Esophagus squamous epithelium (tissue), 5 donors: Measurements from ENCODE around the gene TOGARAM1. TPM values are rescaled to one million over a fixed set of nuclear protein-coding genes. Genes with fewer than 3 reads are reported as not detected.
A peak's percentile ranks its signal among the peaks of the same experiment; 100 is the strongest.

Source experiments
- DNase-seq: peaks from one replicate; lab custom pipeline; 2025; lab: John Stamatoyannopoulos, UW
- H3K27ac ChIP-seq, 4 donors: fragments of 200-600 bp; sonication (generic); one replicate each; pipeline ENCODE4 v1.5.1; 2016 to 2019; ENCODE audit warnings: mild to moderate bottlenecking in 1 of 4
- H3K27me3 ChIP-seq, 4 donors: fragments of 200-600 bp; sonication (generic); 1 replicate in 3 of 4; 2 replicates in 1 of 4; pipeline versions ENCODE4 v1.5.1 to v1.6.0; 2017 to 2021; ENCODE audit warnings: antibody characterized with exemption in 1 of 4
- H3K36me3 ChIP-seq, 3 donors: fragments of 200-600 bp; sonication (generic); one replicate each; pipeline ENCODE4 v1.5.1; 2016 to 2019
- H3K4me1 ChIP-seq, 3 donors: fragments of 200-600 bp; sonication (generic); one replicate each; pipeline ENCODE4 v1.5.1; 2017 to 2019
- H3K4me3 ChIP-seq, 4 donors: fragments of 200-600 bp; sonication (generic); 1 replicate in 3 of 4; 2 replicates in 1 of 4; pipeline ENCODE4 v1.5.1; 2016 to 2019; ENCODE audit warnings: mild to moderate bottlenecking in 2 of 4, moderate library complexity in 1 of 4
- H3K9me3 ChIP-seq, 3 donors: fragments of 200-600 bp; sonication (generic); one replicate each; pipeline ENCODE4 v1.5.1; 2016 to 2019
- CTCF ChIP-seq, 6 experiments: fragments of 450-650 bp in 4 of 6; fragments of 200-600 bp in 2 of 6; sonication (generic) in 2 of 6; IDR thresholded peaks; one replicate each; pipeline ENCODE4 v1.5.1; 2016 to 2019; ENCODE audit warnings: antibody characterized with exemption in 6 of 6, mild to moderate bottlenecking in 4 of 6, moderate library complexity in 4 of 6
- POLR2A ChIP-seq, 4 donors: fragments of 450-650 bp; IDR thresholded peaks; one replicate each; pipeline ENCODE4 v1.6.1; 2017; ENCODE audit warnings: antibody characterized with exemption in 4 of 4, mild to moderate bottlenecking in 4 of 4, moderate library complexity in 3 of 4
- WGBS, 2 donors: methylation state at CpG; one replicate each; pipeline ENCODE4 v1.1.5; 2018; 5-methylcytosine and 5-hydroxymethylcytosine counted together
- intact Hi-C: fragments of 100-400 bp; cut with DNase I; formaldehyde crosslinking; loops from one replicate; pipeline ENCODE4 v1.15.0; 2022
- total RNA-seq, 4 donors: library from RNA; depleted of rRNA; stranded (reverse); fragments of >200 nt; gene quantifications; one replicate each; pipeline ENCODE4 v1.1.0, GENCODE V29; 2016
- donor health status: DM: yes; HTN: yes; CAD: no.

The TOGARAM1 gene
- total RNA-seq, 4 donors from 2014 or later, result 5.8 to 23.7 (median 8.9) TPM

- Histone ChIP-seq H3K27me3 (no peaks in the 10 kb centered on the region), H3K27ac (no peak overlapping the region), H3K36me3 (peaks cover 0 to 5% (median 0%) of the 10 kb centered on the region in 3 donors), H3K4me1 (peaks cover 0 to 42% (median 18%) of the 10 kb centered on the region in 3 donors), H3K4me3 (no peak overlapping the region), H3K9me3 (no peaks in the 10 kb centered on the region)
- intact Hi-C loops, result no loop called here
- 72 to 82% methylated on average over 3 of the region's 3 CpGs for WGBS, 2 donors
- no peak for DNase-seq
- TF ChIP-seq POLR2A (IDR thresholded peaks at IDR 0.05) (no peak), CTCF (IDR thresholded peaks at IDR 0.05) (no peak)
These were observed 6.5 kb upstream of the TOGARAM1 start for GRCh38 chr14:44955528-44955927.

GRCh38 chr14:44956866-44957265, 5.1 kb upstream of the TOGARAM1 start:
- Histone ChIP-seq H3K36me3 (peaks cover 0 to 5% (median 0%) of the 10 kb centered on the region in 3 donors), H3K27me3 (no peaks in the 10 kb centered on the region), H3K9me3 (no peaks in the 10 kb centered on the region), H3K27ac (no peak overlapping the region), H3K4me1 (peaks cover 0 to 39% (median 22%) of the 10 kb centered on the region in 3 donors), H3K4me3 (no peak overlapping the region)
- no peak for DNase-seq
- intact Hi-C loops, result no loop called here
- 93 to 99% methylated on average over 3 of the region's 3 CpGs for WGBS, 2 donors
- no peak for TF ChIP-seq CTCF (IDR thresholded peaks at IDR 0.05)
- no peak for TF ChIP-seq POLR2A (IDR thresholded peaks at IDR 0.05)

- intact Hi-C loops, result no loop called here
- no peak for DNase-seq
- no peaks in the 10 kb centered on the region for H3K27me3 ChIP-seq
- H3K4me1 ChIP-seq, result peaks cover 0 to 60% (median 33%) of the 10 kb centered on the region in 3 donors
- no peaks in the 10 kb centered on the region for H3K9me3 ChIP-seq
- peak overlapping the region in 1 of 4 donors; percentile 95 for H3K27ac ChIP-seq
- no peak for TF ChIP-seq CTCF (IDR thresholded peaks at IDR 0.05)
- TF ChIP-seq POLR2A (IDR thresholded peaks at IDR 0.05), result no peak
- no peaks in the 10 kb centered on the region for H3K36me3 ChIP-seq
- no peak overlapping the region for H3K4me3 ChIP-seq
- 72 to 77% methylated on average over 3 of the region's 3 CpGs for WGBS, 2 donors
These were observed 2.5 kb upstream of the TOGARAM1 start for GRCh38 chr14:44959538-44959937.

GRCh38 chr14:44960146-44960545, 1.8 kb upstream of the TOGARAM1 start:
- 26 to 35% methylated on average over 2 of the region's 2 CpGs for WGBS, 2 donors
- DNase-seq, result no peak
- Histone ChIP-seq H3K4me1 (peaks cover 0 to 66% (median 35%) of the 10 kb centered on the region in 3 donors), H3K27ac (peak overlapping the region in 3 of 4 donors; percentile 94 to 95 (median 95)), H3K36me3 (no peaks in the 10 kb centered on the region), H3K9me3 (no peaks in the 10 kb centered on the region), H3K27me3 (no peaks in the 10 kb centered on the region), H3K4me3 (peak overlapping the region; percentile 1 to 94 (median 44))
- intact Hi-C loops, result loop anchor here (5.0 kb wide), 1 partner anchor 177 kb away; the partner anchor contains the start of gene FANCM
- no peak for TF ChIP-seq POLR2A (IDR thresholded peaks at IDR 0.05)
- TF ChIP-seq CTCF (IDR thresholded peaks at IDR 0.05), result no peak

- intact Hi-C loops, result loop anchor here (5.0 kb wide), 1 partner anchor 177 kb away; the partner anchor contains the start of gene FANCM
- peak overlapping the region; percentile 65 to 94 (median 84) for H3K4me3 ChIP-seq
- peak overlapping the region; percentile 89 to 95 (median 94) for H3K27ac ChIP-seq
- DNase-seq, result no peak
- H3K27me3 ChIP-seq, result no peaks in the 10 kb centered on the region
- TF ChIP-seq POLR2A (IDR thresholded peaks at IDR 0.05), result no peak
- no peak for TF ChIP-seq CTCF (IDR thresholded peaks at IDR 0.05)
- peaks cover 0 to 71% (median 39%) of the 10 kb centered on the region in 3 donors for H3K4me1 ChIP-seq
- WGBS, 2 donors, result 0% methylated on average over 3 of the region's 3 CpGs
- H3K9me3 ChIP-seq, result no peaks in the 10 kb centered on the region
- H3K36me3 ChIP-seq, result no peaks in the 10 kb centered on the region
These were observed 1.3 kb upstream of the TOGARAM1 start for GRCh38 chr14:44960646-44961045.
